Tibial nerve (tissue), 3 donors: ENCODE measurements around the gene ABHD8.

Experiments
- CTCF ChIP-seq, 5 experiments: fragments of 200-600 bp in 3 of 5; fragments of 450-650 bp in 2 of 5; sonication (generic) in 3 of 5; IDR thresholded peaks; one replicate each; pipeline ENCODE4 v1.5.1; 2016 to 2019; ENCODE audit warnings: antibody characterized with exemption in 5 of 5, mild to moderate bottlenecking in 3 of 5, moderate library complexity in 2 of 5
- POLR2A ChIP-seq, 2 donors: fragments of 450-650 bp; IDR thresholded peaks; one replicate each; pipeline ENCODE4 v1.6.1; 2017; ENCODE audit warnings: antibody characterized with exemption in 2 of 2, mild to moderate bottlenecking in 2 of 2, moderate library complexity in 2 of 2

GRCh38 chr19:17319473-17320238, 16.4 kb upstream of the ABHD8 start:
- TF ChIP-seq CTCF (IDR thresholded peaks at IDR 0.05) (no peak), POLR2A (IDR thresholded peaks at IDR 0.05) (no peak)
